BLaER1 treated with 17β-estradiol and CSF1 and Interleukin-3, amounts not matched to agents 10 nM and 100 nM (cell line): ENCODE measurements around the gene EXOC6B.
"Not testable (repeated sequence)": the region's sequence is repeated elsewhere in the genome, so short reads cannot be mapped to it uniquely, and the experiment has no call there.

ENCODE experiments used
- H3K27ac ChIP-seq, 11 experiments: shearing (Covaris generic); formaldehyde crosslinking; 2 replicates each; pipeline ENCODE4 v1.8.1; 2022
- H3K27me3 ChIP-seq, 11 experiments: shearing (Covaris generic); formaldehyde crosslinking; 2 replicates each; pipeline ENCODE4 v1.8.1; 2022
- H3K36me3 ChIP-seq, 11 experiments: shearing (Covaris generic); formaldehyde crosslinking; 2 replicates each; pipeline ENCODE4 v1.8.1; 2022
- H3K4me1 ChIP-seq, 10 experiments: shearing (Covaris generic); formaldehyde crosslinking; 2 replicates each; pipeline ENCODE4 v1.8.1; 2022
- H3K4me2 ChIP-seq, 11 experiments: shearing (Covaris generic); formaldehyde crosslinking; 2 replicates each; pipeline ENCODE4 v1.8.1; 2022
- H3K4me3 ChIP-seq, 10 experiments: shearing (Covaris generic); formaldehyde crosslinking; 2 replicates each; pipeline ENCODE4 v1.8.1; 2022
- H3K9ac ChIP-seq, 11 experiments: shearing (Covaris generic); formaldehyde crosslinking; 2 replicates each; pipeline ENCODE4 v1.8.1; 2022
- H3K9me3 ChIP-seq, 11 experiments: shearing (Covaris generic); formaldehyde crosslinking; replicated peaks in 1 of 11; 2 replicates each; pipeline ENCODE4 v1.8.1; 2022
- H4K20me1 ChIP-seq, 11 experiments: shearing (Covaris generic); formaldehyde crosslinking; 2 replicates each; pipeline ENCODE4 v1.8.1; 2022
- Cebpa-rat ChIP-seq, 11 experiments: shearing (Covaris generic); IDR thresholded peaks; 2 replicates each; pipeline ENCODE4 v1.8.1; 2022

EXOC6B gene

GRCh38 chr2:72676341-72677025 is 149.3 kb downstream of the EXOC6B start:
- Histone ChIP-seq H3K9me3 (no peaks in the 10 kb centered on the region), H3K27me3 (no peaks in the 10 kb centered on the region), H3K9ac (no peak overlapping the region), H3K4me1 (no peaks in the 10 kb centered on the region), H4K20me1 (no peaks in the 10 kb centered on the region), H3K27ac (no peak overlapping the region), H3K4me2 (no peak overlapping the region), H3K36me3 (no peaks in the 10 kb centered on the region), H3K4me3 (no peak overlapping the region)
- no peak for TF ChIP-seq Cebpa-rat (IDR thresholded peaks at IDR 0.05)

GRCh38 chr2:72674982-72675915 is 150.6 kb downstream of the EXOC6B start:
- Histone ChIP-seq H3K27me3 (no peaks in the 10 kb centered on the region), H3K9ac (no peak overlapping the region), H3K36me3 (no peaks in the 10 kb centered on the region), H3K9me3 (no peaks in the 10 kb centered on the region), H4K20me1 (no peaks in the 10 kb centered on the region), H3K27ac (no peak overlapping the region), H3K4me1 (no peaks in the 10 kb centered on the region), H3K4me2 (no peak overlapping the region), H3K4me3 (no peak overlapping the region)
- no peak for TF ChIP-seq Cebpa-rat (IDR thresholded peaks at IDR 0.05)

- Histone ChIP-seq H3K4me1 (no peaks in the 10 kb centered on the region), H3K4me3 (no peak overlapping the region), H4K20me1 (no peaks in the 10 kb centered on the region), H3K27me3 (no peaks in the 10 kb centered on the region), H3K9ac (no peak overlapping the region), H3K27ac (no peak overlapping the region), H3K36me3 (no peaks in the 10 kb centered on the region), H3K4me2 (no peak overlapping the region), H3K9me3 (peaks cover 0 to 5% (median 4%) of the 10 kb centered on the region in 11 experiments; a peak in 8 of 22 replicates)
- no peak for TF ChIP-seq Cebpa-rat (IDR thresholded peaks at IDR 0.05)
Observed at GRCh38 chr2:72673279-72673678, 152.6 kb downstream of the EXOC6B start.

GRCh38 chr2:72669121-72669520 is 156.7 kb downstream of the EXOC6B start:
- peaks cover 37 to 47% (median 42%) of the 10 kb centered on the region in 11 experiments for H3K9me3 ChIP-seq
- TF ChIP-seq Cebpa-rat (IDR thresholded peaks at IDR 0.05): no peak
- H3K4me1 ChIP-seq: no peaks in the 10 kb centered on the region
- no peak overlapping the region for H3K27ac ChIP-seq
- H3K36me3 ChIP-seq: no peaks in the 10 kb centered on the region; a peak in 1 of 22 replicates
- no peak overlapping the region for H3K4me3 ChIP-seq
- no peak overlapping the region for H3K4me2 ChIP-seq
- no peak overlapping the region for H3K9ac ChIP-seq
- H4K20me1 ChIP-seq: no peaks in the 10 kb centered on the region
- no peaks in the 10 kb centered on the region for H3K27me3 ChIP-seq

GRCh38 chr2:72668647-72669046 is 157.2 kb downstream of the EXOC6B start:
- Histone ChIP-seq H3K4me1 (no peaks in the 10 kb centered on the region), H3K9ac (no peak overlapping the region), H3K27me3 (no peaks in the 10 kb centered on the region), H3K4me3 (no peak overlapping the region), H3K27ac (no peak overlapping the region), H3K36me3 (no peaks in the 10 kb centered on the region; a peak in 1 of 22 replicates), H3K9me3 (peaks cover 41 to 51% (median 45%) of the 10 kb centered on the region in 11 experiments), H3K4me2 (no peak overlapping the region), H4K20me1 (no peaks in the 10 kb centered on the region)
- peak in 1 of 11 experiments; percentile 36; a peak in 1 of 22 replicates for TF ChIP-seq Cebpa-rat (IDR thresholded peaks at IDR 0.05)

- no peaks in the 10 kb centered on the region for H3K27me3 ChIP-seq
- no peak overlapping the region for H3K9ac ChIP-seq
- no peak overlapping the region for H3K4me3 ChIP-seq
- H3K4me2 ChIP-seq: no peak overlapping the region
- H3K27ac ChIP-seq: no peak overlapping the region
- TF ChIP-seq Cebpa-rat (IDR thresholded peaks at IDR 0.05): no peak
- no peaks in the 10 kb centered on the region for H4K20me1 ChIP-seq
- peaks cover 41 to 51% (median 45%) of the 10 kb centered on the region in 11 experiments for H3K9me3 ChIP-seq
- no peaks in the 10 kb centered on the region; a peak in 1 of 22 replicates for H3K36me3 ChIP-seq
- no peaks in the 10 kb centered on the region for H3K4me1 ChIP-seq
Observed at GRCh38 chr2:72665448-72665847, 160.4 kb downstream of the EXOC6B start.

- Histone ChIP-seq H4K20me1 (no peaks in the 10 kb centered on the region), H3K4me3 (no peak overlapping the region), H3K36me3 (no peaks in the 10 kb centered on the region; a peak in 1 of 22 replicates), H3K9ac (no peak overlapping the region), H3K4me2 (no peak overlapping the region), H3K4me1 (no peaks in the 10 kb centered on the region), H3K27ac (no peak overlapping the region), H3K9me3 (peaks cover 27 to 33% (median 29%) of the 10 kb centered on the region in 11 experiments), H3K27me3 (no peaks in the 10 kb centered on the region)
- TF ChIP-seq Cebpa-rat (IDR thresholded peaks at IDR 0.05): no peak
Observed at GRCh38 chr2:72661985-72662384, 163.8 kb downstream of the EXOC6B start.

- Histone ChIP-seq H3K9me3 (no peaks in the 10 kb centered on the region; a peak in 1 of 22 replicates), H3K36me3 (no peaks in the 10 kb centered on the region), H3K4me2 (no peak overlapping the region), H3K27me3 (no peaks in the 10 kb centered on the region), H4K20me1 (no peaks in the 10 kb centered on the region), H3K27ac (no peak overlapping the region), H3K4me1 (no peaks in the 10 kb centered on the region), H3K4me3 (no peak overlapping the region), H3K9ac (no peak overlapping the region)
- TF ChIP-seq Cebpa-rat (IDR thresholded peaks at IDR 0.05): no peak
Observed at GRCh38 chr2:72649810-72650209, 176.0 kb downstream of the EXOC6B start.

GRCh38 chr2:72641221-72641620 is 184.6 kb downstream of the EXOC6B start:
- not testable (repeated sequence) for H3K4me2 ChIP-seq, H3K4me1 ChIP-seq, H3K27me3 ChIP-seq, H3K27ac ChIP-seq, H3K36me3 ChIP-seq, H3K9ac ChIP-seq, H4K20me1 ChIP-seq, H3K4me3 ChIP-seq
- peaks cover 0 to 15% (median 10%) of the 10 kb centered on the region in 11 experiments; a peak in 12 of 22 replicates for H3K9me3 ChIP-seq
